Fibroblast of lung (primary cell): ENCODE measurements around the gene ST6GALNAC1. TPM values are rescaled to one million over a fixed set of nuclear protein-coding genes. Genes with fewer than 3 reads are reported as not detected.

Experiments
- DNase-seq, 2 donors: peaks; one replicate each; pipeline versions ENCODE4 v3.0.0 to v3.0.0-alpha.2; 2010; ENCODE audit warnings: low read depth in 2 of 2
- H2AFZ ChIP-seq: 2 replicates; pipeline ENCODE4 v1.5.1; 2012; ENCODE audit warnings: low read length, control low read depth, inconsistent platforms
- H3K27ac ChIP-seq: 2 replicates; pipeline ENCODE4 v1.5.1; 2011; ENCODE audit warnings: low read length, control low read depth; ENCODE audit not compliant: insufficient read depth
- H3K27me3 ChIP-seq: 2 replicates; pipeline ENCODE4 v1.5.1; 2011; ENCODE audit warnings: mild to moderate bottlenecking, low read length; ENCODE audit not compliant: control insufficient read depth, insufficient read depth
- H3K36me3 ChIP-seq: 2 replicates; pipeline ENCODE4 v1.5.1; 2011; ENCODE audit warnings: low read length; ENCODE audit not compliant: control insufficient read depth, insufficient read depth
- H3K4me1 ChIP-seq: 2 replicates; pipeline ENCODE4 v1.5.1; 2011; ENCODE audit warnings: low read length; ENCODE audit not compliant: control insufficient read depth, insufficient read depth; ENCODE audit errors: extremely low read depth
- H3K4me2 ChIP-seq: 2 replicates; pipeline ENCODE4 v1.5.1; 2011; ENCODE audit warnings: low read length, control low read depth; ENCODE audit not compliant: insufficient read depth; ENCODE audit errors: extremely low read depth
- H3K4me3 ChIP-seq, 4 experiments: fragments of 200-600 bp in 1 of 4; sonication (generic) in 1 of 4; replicated peaks in 1 of 4; 2 replicates each; pipeline ENCODE4 v1.5.1; 2011 to 2016; ENCODE audit warnings: low read length in 4 of 4, low read depth in 3 of 4, mild to moderate bottlenecking in 3 of 4, control low read depth in 2 of 4, inconsistent platforms in 1 of 4, mixed read lengths in 1 of 4; ENCODE audit not compliant: insufficient read depth in 1 of 4; ENCODE audit errors: control extremely low read depth in 1 of 4
- H3K79me2 ChIP-seq: 2 replicates; pipeline ENCODE4 v1.5.1; 2012; ENCODE audit warnings: mild to moderate bottlenecking, low read length, inconsistent platforms; ENCODE audit not compliant: control insufficient read depth, insufficient read depth
- H3K9ac ChIP-seq: 2 replicates; pipeline ENCODE4 v1.5.1; 2011; ENCODE audit warnings: mild to moderate bottlenecking, low read length, control low read depth; ENCODE audit not compliant: insufficient read depth
- H3K9me3 ChIP-seq: 2 replicates; pipeline ENCODE4 v1.5.1; 2012; ENCODE audit warnings: low read depth, low read length; ENCODE audit not compliant: control insufficient read depth, insufficient read depth
- H4K20me1 ChIP-seq: 2 replicates; pipeline ENCODE4 v1.5.1; 2011; ENCODE audit warnings: low read length; ENCODE audit not compliant: control insufficient read depth, insufficient read depth; ENCODE audit errors: extremely low read depth
- EZH2 ChIP-seq: IDR thresholded peaks from 2 replicates; pipeline ENCODE4 v1.5.1; 2012; ENCODE audit warnings: low read length, control low read depth, mild to moderate bottlenecking; ENCODE audit errors: missing control alignments
- polyA plus RNA-seq, 2 donors: library from polyadenylated mRNA; depleted of rRNA in 1 of 2; stranded (reverse) in 1 of 2; unstranded in 1 of 2; fragments of >200 nt; gene quantifications; 2 replicates each; pipeline ENCODE4 v1.2.1, GENCODE V29; 2011 to 2012; ENCODE audit warnings: missing spikeins in 1 of 2
- total RNA-seq: library from RNA; depleted of rRNA; stranded (reverse); fragments of >200 nt; gene quantifications from 2 replicates; pipeline ENCODE4 v1.2.1, GENCODE V29; 2014
- TF ChIP-seq, protein P1 (sequence below), 2 donors: IDR thresholded peaks in 1 of 2; conservative IDR thresholded peaks in 1 of 2; 1 replicate in 1 of 2; 2 replicates in 1 of 2; pipeline ENCODE4 v1.5.1; 2011 to 2012; ENCODE audit warnings: low read length in 2 of 2, control low read depth in 1 of 2, inconsistent platforms in 1 of 2, low read depth in 1 of 2, mild to moderate bottlenecking in 1 of 2

Gene ST6GALNAC1
- total and polyA plus RNA-seq, 2 donors (not counting 1 experiment from before 2014, with no cell fraction given), result not detected

DNA sequence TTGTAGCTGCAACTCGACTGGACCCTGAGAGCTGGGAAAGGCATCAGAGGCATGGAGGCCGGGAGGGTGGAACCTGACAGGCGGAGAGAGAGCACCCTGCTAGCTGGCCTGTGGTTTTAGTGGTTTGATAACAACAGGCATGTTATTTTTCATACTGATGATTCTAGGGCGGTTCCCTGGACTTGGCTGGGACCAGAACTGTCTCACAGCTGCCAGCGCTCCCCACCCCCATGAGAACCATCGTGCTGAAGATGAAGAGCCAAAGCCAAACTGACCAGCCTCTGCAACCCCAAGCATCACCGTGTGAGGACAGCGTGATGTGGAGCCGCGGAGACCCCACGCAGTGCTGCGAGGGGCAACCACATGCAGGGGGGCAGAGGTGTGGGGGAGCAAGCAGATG, 38.7 kb upstream of the ST6GALNAC1 start:
- Histone ChIP-seq H4K20me1 (no peaks in the 10 kb centered on the region), H3K27ac (peak overlapping the region; percentile 22), H3K4me2 (peak overlapping the region; percentile 8), H3K9ac (no peak overlapping the region), H3K36me3 (peaks cover 14% of the 10 kb centered on the region), H3K27me3 (no peaks in the 10 kb centered on the region), H3K4me3 (no peak overlapping the region), H3K9me3 (no peaks in the 10 kb centered on the region), H3K79me2 (no peaks in the 10 kb centered on the region), H3K4me1 (peaks cover 4% of the 10 kb centered on the region), H2AFZ (no peak overlapping the region)
- TF ChIP-seq, protein P1, sequence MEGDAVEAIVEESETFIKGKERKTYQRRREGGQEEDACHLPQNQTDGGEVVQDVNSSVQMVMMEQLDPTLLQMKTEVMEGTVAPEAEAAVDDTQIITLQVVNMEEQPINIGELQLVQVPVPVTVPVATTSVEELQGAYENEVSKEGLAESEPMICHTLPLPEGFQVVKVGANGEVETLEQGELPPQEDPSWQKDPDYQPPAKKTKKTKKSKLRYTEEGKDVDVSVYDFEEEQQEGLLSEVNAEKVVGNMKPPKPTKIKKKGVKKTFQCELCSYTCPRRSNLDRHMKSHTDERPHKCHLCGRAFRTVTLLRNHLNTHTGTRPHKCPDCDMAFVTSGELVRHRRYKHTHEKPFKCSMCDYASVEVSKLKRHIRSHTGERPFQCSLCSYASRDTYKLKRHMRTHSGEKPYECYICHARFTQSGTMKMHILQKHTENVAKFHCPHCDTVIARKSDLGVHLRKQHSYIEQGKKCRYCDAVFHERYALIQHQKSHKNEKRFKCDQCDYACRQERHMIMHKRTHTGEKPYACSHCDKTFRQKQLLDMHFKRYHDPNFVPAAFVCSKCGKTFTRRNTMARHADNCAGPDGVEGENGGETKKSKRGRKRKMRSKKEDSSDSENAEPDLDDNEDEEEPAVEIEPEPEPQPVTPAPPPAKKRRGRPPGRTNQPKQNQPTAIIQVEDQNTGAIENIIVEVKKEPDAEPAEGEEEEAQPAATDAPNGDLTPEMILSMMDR (conservative IDR thresholded peaks at IDR 0.05 in 1 of 2, IDR thresholded peaks at IDR 0.05 in 1 of 2; ENCODE audit: low read depth in 1 of 2, low read length in 2 of 2), result no peak
- peak; percentile 75 to 90 for DNase-seq

DNA sequence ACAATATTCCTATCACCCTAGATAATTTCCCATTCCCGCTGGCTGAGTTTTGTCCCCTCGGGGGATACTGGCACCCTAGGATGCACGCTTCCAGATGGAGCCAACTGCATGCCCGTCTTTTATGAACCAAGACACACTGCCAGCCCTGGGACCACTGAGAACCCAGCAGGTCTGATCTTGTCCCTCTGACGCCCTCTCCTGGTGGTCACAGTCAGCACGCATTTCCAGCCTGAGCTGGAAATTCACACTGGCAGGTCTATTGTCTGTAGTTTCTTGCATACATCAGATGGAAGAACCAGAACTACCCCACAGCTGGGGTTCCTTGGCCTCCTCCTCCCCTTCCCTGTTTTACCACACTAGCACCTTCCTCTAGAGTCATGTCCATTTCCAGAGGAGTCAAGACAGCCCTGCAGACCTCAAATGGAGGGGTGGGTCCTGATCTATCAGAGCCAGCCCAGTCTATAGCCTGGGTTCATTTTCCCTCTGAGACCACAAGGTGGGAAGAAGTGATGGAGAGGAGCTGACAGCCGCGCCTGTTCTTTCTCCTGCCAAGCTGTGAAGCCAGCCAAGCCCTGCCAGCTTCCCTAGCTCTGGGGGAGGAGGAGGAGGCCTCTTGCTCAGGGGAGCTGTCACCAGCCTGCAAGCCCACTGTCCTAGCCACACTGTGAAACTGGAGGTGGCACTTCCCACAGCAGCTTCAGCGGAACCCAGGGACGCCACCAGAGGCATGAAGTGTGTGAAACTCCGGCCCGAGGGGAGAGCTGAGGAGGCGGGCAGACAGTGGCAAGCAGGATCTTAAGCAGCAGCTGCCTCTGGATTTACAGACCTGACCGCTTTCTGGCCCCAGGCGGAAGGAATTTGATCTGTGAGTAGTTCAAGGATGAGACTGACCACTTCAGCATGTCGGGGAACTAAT, 37.9 kb upstream of the ST6GALNAC1 start:
- Histone ChIP-seq H3K27me3 (no peaks in the 10 kb centered on the region), H3K4me2 (no peak overlapping the region), H3K27ac (peak overlapping the region; percentile 22), H2AFZ (no peak overlapping the region), H3K79me2 (no peaks in the 10 kb centered on the region), H3K9ac (no peak overlapping the region), H3K9me3 (no peaks in the 10 kb centered on the region), H3K4me3 (no peak overlapping the region), H3K36me3 (peaks cover 14% of the 10 kb centered on the region), H3K4me1 (peaks cover 4% of the 10 kb centered on the region), H4K20me1 (no peaks in the 10 kb centered on the region)
- peak; percentile 52 to 72 for DNase-seq
- no peak for TF ChIP-seq EZH2
- TF ChIP-seq, protein P1 (conservative IDR thresholded peaks at IDR 0.05 in 1 of 2, IDR thresholded peaks at IDR 0.05 in 1 of 2; ENCODE audit: low read depth in 1 of 2, low read length in 2 of 2), result peak; percentile 73 to 84

DNA sequence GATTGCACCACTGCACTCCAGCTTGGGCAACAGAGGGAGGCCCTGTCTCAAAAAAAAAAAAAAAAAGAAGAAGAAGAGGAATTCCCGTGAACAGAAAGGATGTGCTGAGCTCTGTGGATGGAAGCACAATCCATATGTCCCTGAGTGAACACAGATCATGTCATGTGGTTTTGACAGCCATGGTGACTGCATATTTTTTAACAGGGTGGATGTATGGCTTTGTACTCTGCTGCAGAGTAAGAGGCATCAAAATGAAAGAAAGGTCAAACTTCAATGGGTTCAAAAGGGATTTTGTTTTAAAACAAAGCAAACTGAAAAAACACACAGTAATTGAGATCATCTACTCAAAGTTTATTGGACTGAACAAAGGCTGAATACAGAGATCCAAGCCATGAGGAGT, 35.7 kb upstream of the ST6GALNAC1 start:
- TF ChIP-seq EZH2, result no peak
- TF ChIP-seq, protein P1 (conservative IDR thresholded peaks at IDR 0.05 in 1 of 2, IDR thresholded peaks at IDR 0.05 in 1 of 2; ENCODE audit: low read depth in 1 of 2, low read length in 2 of 2), result no peak
- no peaks in the 10 kb centered on the region for H3K79me2 ChIP-seq
- no peak for DNase-seq
- no peak overlapping the region for H3K4me2 ChIP-seq
- no peak overlapping the region for H3K27ac ChIP-seq
- H3K36me3 ChIP-seq, result peaks cover 13% of the 10 kb centered on the region
- no peaks in the 10 kb centered on the region for H3K9me3 ChIP-seq
- no peaks in the 10 kb centered on the region for H4K20me1 ChIP-seq
- H3K4me1 ChIP-seq, result peaks cover 4% of the 10 kb centered on the region
- no peaks in the 10 kb centered on the region for H3K27me3 ChIP-seq
- H3K9ac ChIP-seq, result no peak overlapping the region
- H3K4me3 ChIP-seq, result no peak overlapping the region
- no peak overlapping the region for H2AFZ ChIP-seq
